Vagina (tissue), 2 donors: Measurements from ENCODE around the gene CASP10.

Experiments
- CTCF ChIP-seq, 3 experiments: fragments of 450-650 bp in 2 of 3; fragments of 200-600 bp in 1 of 3; sonication (generic) in 1 of 3; IDR thresholded peaks; one replicate each; pipeline ENCODE4 v1.5.1; 2017 to 2019; ENCODE audit warnings: antibody characterized with exemption in 3 of 3, mild to moderate bottlenecking in 2 of 3, moderate library complexity in 2 of 3
- POLR2A ChIP-seq, 2 donors: fragments of 450-650 bp; IDR thresholded peaks; one replicate each; pipeline ENCODE4 v1.6.1; 2017; ENCODE audit warnings: antibody characterized with exemption in 2 of 2, mild to moderate bottlenecking in 2 of 2, moderate library complexity in 2 of 2

DNA sequence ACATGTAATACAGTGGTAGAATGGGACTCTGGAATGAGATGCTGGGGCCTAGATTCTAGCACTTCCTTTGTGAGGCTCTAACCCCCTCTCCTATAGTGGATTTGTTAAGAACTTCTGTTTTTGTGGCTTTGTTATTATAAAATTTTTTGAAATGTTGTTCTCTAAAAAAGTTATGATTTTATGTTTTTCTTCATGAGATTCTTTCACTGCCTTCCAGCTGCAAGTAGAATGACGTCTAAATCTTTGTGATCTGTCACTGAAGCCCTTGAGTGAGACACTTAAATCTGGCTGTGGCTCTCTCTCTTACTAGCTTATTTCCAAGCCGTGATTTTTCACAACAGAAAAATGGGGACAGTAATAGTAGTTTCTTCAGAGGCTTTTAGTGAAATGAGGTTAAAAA lies 79.0 kb downstream of the CASP10 start:
- no peak for TF ChIP-seq CTCF (IDR thresholded peaks at IDR 0.05)
- TF ChIP-seq POLR2A (IDR thresholded peaks at IDR 0.05) = no peak
